HepG2 (cell line): ENCODE measurements around the gene CFAP90. TPM values are rescaled to one million over a fixed set of nuclear protein-coding genes. Genes with fewer than 3 reads are reported as not detected.

Source experiments
- CREM ChIP-seq, 2 experiments: sonication (generic) in 1 of 2; formaldehyde crosslinking in 1 of 2; IDR thresholded peaks; 2 replicates each; pipeline versions ENCODE4 v1.4.0 to v1.6.1; 2016 to 2020; ENCODE audit warnings: antibody characterized with exemption in 1 of 2, mild to moderate bottlenecking in 1 of 2, missing genetic modification reagents in 1 of 2
- FOXA3 ChIP-seq: IDR thresholded peaks from 2 replicates; pipeline ENCODE4 v1.6.1; 2016; ENCODE audit warnings: missing genetic modification reagents, missing compliant biosample characterization
- FOXK1 ChIP-seq: sonication (generic); formaldehyde crosslinking; IDR thresholded peaks from 2 replicates; pipeline ENCODE4 v1.4.0; 2020; ENCODE audit warnings: low read depth, missing genetic modification reagents, borderline replicate concordance
- IRX3 ChIP-seq: sonication (generic); formaldehyde crosslinking; IDR thresholded peaks from 2 replicates; pipeline ENCODE4 v1.8.1; 2023; ENCODE audit warnings: mild to moderate bottlenecking, low read depth, missing genetic modification reagents, borderline replicate concordance
- NFE2L1 ChIP-seq: sonication (generic); formaldehyde crosslinking; IDR thresholded peaks from 2 replicates; pipeline ENCODE4 v1.4.0; 2020; ENCODE audit warnings: missing genetic modification reagents, mild to moderate bottlenecking, borderline replicate concordance
- NFRKB ChIP-seq: fragments of 450-650 bp; IDR thresholded peaks from 2 replicates; pipeline ENCODE4 v1.6.1; 2017
- SMYD3 ChIP-seq: sonication (generic); formaldehyde crosslinking; IDR thresholded peaks from 2 replicates; pipeline ENCODE4 v1.8.1; 2023; ENCODE audit warnings: mild to moderate bottlenecking, missing genetic modification reagents
- SP2 ChIP-seq: sonication (generic); formaldehyde crosslinking; IDR thresholded peaks from 2 replicates; pipeline ENCODE4 v1.5.1; 2020; ENCODE audit warnings: mild to moderate bottlenecking, missing genetic modification reagents
- UBTF ChIP-seq: sonication (generic); formaldehyde crosslinking; IDR thresholded peaks from 2 replicates; pipeline ENCODE4 v1.4.0; 2020; ENCODE audit warnings: mild to moderate bottlenecking, missing genetic modification reagents
- polyA plus RNA-seq, 8 experiments: library from polyadenylated mRNA; depleted of rRNA in 3 of 8; stranded (reverse) in 7 of 8; unstranded in 1 of 8; fragments of >200 nt; fragmentation: Illumina TruSeq in 4 of 8; extraction: Trizol in 4 of 8; gene quantifications; 2 replicates each; pipeline versions ENCODE4 v1.2.1 to v1.2.3, GENCODE V29; 2011 to 2016; ENCODE audit warnings: low read depth in 4 of 8, missing spikeins in 1 of 8, mixed read lengths in 1 of 8; ENCODE audit not compliant: insufficient read depth in 1 of 8
- total RNA-seq, 5 experiments: library from RNA; depleted of rRNA; stranded (reverse); fragments of >200 nt; fragmentation: Illumina TruSeq; extraction: Trizol; gene quantifications; 2 replicates each; pipeline ENCODE4 v1.2.3, GENCODE V29; 2016; ENCODE audit warnings: low read depth in 1 of 5
- TF ChIP-seq, protein P1 (sequence below): IDR thresholded peaks from 2 replicates; pipeline ENCODE4 v1.4.0; 2020; ENCODE audit warnings: mild to moderate bottlenecking, missing genetic modification reagents
- TF ChIP-seq, protein P2 (sequence below): IDR thresholded peaks from 2 replicates; pipeline ENCODE4 v1.6.1; 2012; ENCODE audit warnings: low read depth, low read length, improper control_type of control experiment
- TF ChIP-seq, protein P3 (sequence below): sonication (generic); formaldehyde crosslinking; IDR thresholded peaks from 2 replicates; pipeline ENCODE4 v1.4.0; 2020; ENCODE audit warnings: mild to moderate bottlenecking, missing genetic modification reagents

The CFAP90 gene
- total and polyA plus RNA-seq, 2 of the 13 experiments (the other 11 are each of a cell fraction or from before 2014, with no cell fraction given) = 0.11 TPM; not detected in 1

GRCh38 chr5:7851617-7852289 lies 820 bp upstream of the CFAP90 start (continued):
- TF ChIP-seq, protein P1, sequence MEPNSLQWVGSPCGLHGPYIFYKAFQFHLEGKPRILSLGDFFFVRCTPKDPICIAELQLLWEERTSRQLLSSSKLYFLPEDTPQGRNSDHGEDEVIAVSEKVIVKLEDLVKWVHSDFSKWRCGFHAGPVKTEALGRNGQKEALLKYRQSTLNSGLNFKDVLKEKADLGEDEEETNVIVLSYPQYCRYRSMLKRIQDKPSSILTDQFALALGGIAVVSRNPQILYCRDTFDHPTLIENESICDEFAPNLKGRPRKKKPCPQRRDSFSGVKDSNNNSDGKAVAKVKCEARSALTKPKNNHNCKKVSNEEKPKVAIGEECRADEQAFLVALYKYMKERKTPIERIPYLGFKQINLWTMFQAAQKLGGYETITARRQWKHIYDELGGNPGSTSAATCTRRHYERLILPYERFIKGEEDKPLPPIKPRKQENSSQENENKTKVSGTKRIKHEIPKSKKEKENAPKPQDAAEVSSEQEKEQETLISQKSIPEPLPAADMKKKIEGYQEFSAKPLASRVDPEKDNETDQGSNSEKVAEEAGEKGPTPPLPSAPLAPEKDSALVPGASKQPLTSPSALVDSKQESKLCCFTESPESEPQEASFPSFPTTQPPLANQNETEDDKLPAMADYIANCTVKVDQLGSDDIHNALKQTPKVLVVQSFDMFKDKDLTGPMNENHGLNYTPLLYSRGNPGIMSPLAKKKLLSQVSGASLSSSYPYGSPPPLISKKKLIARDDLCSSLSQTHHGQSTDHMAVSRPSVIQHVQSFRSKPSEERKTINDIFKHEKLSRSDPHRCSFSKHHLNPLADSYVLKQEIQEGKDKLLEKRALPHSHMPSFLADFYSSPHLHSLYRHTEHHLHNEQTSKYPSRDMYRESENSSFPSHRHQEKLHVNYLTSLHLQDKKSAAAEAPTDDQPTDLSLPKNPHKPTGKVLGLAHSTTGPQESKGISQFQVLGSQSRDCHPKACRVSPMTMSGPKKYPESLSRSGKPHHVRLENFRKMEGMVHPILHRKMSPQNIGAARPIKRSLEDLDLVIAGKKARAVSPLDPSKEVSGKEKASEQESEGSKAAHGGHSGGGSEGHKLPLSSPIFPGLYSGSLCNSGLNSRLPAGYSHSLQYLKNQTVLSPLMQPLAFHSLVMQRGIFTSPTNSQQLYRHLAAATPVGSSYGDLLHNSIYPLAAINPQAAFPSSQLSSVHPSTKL (CRISPR knock-in tag) = 0 out of 2 replicates have a peak, but pooled peaks have one; percentile 11
- TF ChIP-seq FOXA3 (CRISPR knock-in tag) (peak; percentile 59; the same call in 1 of the 2 replicates), CREM (IDR thresholded peaks at IDR 0.05) (no peak), CREM (CRISPR knock-in tag; IDR thresholded peaks at IDR 0.05) (no peak), SP2 (CRISPR knock-in tag) (no peak), IRX3 (no peak), NFRKB (no peak), FOXK1 (CRISPR knock-in tag) (peak; percentile 24; the same call in 1 of the 2 replicates), UBTF (CRISPR knock-in tag) (0 out of 2 replicates have a peak, but pooled peaks have one; percentile 7), NFE2L1 (CRISPR knock-in tag) (no peak), SMYD3 (CRISPR knock-in tag) (no peak)
- TF ChIP-seq, protein P2, sequence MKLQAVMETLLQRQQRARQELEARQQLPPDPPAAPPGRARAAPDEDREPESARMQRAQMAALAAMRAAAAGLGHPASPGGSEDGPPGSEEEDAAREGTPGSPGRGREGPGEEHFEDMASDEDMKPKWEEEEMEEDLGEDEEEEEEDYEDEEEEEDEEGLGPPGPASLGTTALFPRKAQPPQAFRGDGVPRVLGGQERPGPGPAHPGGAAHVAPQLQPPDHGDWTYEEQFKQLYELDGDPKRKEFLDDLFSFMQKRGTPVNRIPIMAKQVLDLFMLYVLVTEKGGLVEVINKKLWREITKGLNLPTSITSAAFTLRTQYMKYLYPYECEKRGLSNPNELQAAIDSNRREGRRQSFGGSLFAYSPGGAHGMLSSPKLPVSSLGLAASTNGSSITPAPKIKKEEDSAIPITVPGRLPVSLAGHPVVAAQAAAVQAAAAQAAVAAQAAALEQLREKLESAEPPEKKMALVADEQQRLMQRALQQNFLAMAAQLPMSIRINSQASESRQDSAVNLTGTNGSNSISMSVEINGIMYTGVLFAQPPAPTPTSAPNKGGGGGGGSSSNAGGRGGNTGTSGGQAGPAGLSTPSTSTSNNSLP = peak; percentile 45; the same call in 1 of the 2 replicates
- TF ChIP-seq, protein P3, sequence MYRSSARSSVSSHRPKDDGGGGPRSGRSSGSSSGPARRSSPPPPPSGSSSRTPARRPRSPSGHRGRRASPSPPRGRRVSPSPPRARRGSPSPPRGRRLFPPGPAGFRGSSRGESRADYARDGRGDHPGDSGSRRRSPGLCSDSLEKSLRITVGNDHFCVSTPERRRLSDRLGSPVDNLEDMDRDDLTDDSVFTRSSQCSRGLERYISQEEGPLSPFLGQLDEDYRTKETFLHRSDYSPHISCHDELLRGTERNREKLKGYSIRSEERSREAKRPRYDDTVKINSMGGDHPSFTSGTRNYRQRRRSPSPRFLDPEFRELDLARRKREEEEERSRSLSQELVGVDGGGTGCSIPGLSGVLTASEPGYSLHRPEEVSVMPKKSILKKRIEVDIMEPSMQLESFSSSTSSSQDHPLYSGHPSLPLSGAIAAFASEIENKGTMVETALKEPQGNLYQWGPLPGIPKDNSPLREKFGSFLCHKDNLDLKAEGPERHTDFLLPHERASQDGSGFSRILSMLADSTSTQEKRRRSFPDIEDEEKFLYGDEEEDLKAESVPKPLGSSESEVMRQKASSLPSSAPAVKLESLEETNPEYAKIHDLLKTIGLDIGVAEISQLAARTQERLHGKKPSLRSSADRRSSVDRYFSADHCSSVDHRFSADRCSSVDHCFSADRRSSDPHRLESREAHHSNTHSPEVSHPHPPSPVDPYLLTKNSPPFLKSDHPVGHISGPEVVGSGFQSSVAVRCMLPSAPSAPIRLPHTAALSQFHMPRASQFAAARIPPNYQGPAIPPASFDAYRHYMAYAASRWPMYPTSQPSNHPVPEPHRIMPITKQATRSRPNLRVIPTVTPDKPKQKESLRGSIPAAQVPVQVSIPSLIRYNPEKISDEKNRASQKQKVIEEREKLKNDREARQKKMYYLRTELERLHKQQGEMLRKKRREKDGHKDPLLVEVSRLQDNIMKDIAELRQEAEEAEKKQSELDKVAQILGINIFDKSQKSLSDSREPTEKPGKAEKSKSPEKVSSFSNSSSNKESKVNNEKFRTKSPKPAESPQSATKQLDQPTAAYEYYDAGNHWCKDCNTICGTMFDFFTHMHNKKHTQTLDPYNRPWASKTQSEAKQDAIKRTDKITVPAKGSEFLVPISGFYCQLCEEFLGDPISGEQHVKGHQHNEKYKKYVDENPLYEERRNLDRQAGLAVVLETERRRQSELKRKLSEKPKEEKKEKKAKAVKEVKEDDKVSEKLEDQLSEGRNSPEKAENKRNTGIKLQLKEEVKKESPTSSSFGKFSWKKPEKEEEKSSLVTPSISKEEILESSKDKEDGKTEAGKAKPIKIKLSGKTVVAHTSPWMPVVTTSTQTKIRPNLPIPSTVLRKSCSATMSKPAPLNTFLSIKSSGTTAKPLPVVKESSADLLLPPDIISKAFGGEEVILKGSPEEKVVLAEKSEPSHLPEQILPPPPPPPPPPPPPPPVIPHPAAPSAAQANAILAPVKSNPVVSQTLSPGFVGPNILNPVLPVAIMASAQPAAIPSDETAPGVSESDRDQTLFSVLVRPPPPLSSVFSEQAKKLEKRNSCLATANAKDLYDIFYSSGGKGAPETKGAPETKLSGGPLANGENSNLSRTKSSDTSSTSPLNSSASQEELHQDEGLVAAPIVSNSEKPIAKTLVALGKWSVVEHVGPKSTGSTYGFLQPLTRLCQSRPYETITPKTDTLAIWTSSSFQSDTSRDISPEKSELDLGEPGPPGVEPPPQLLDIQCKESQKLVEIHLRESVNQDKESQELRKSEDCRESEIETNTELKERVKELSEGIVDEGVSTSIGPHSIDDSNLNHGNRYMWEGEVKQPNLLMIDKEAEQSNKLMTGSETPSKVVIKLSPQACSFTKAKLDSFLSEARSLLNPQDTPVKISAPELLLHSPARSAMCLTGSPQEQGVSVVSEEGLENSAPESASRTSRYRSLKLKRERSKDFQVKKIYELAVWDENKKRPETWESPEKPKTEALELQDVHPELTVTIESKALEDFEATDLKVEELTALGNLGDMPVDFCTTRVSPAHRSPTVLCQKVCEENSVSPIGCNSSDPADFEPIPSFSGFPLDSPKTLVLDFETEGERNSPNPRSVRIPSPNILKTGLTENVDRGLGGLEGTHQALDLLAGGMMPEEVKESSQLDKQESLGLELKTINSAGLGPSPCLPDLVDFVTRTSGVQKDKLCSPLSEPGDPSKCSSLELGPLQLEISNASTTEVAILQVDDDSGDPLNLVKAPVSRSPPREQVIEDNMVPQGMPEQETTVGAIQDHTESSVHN (CRISPR knock-in tag) = no peak
